ENCODE results near the gene EZH1.

GRCh38 chr17:42748202-42748907 lies 3.5 kb upstream of the EZH1 start:
- TF ChIP-seq CTCF (conservative IDR thresholded peaks at IDR 0.05; ENCODE audit: low read depth, low read length) = no peak
- TF ChIP-seq POLR2A (IDR thresholded peaks at IDR 0.05; ENCODE audit: low read depth, low read length) = no peak

All from IMR-90 (cell line).